NCI-H2107 treated with DMSO at 0.1 percent for 48 hours (cell line): Measurements from ENCODE around the gene FIBCD1.
A peak's percentile ranks its signal among the peaks of the same experiment; 100 is the strongest.
"Not testable (repeated sequence)": the region's sequence is repeated elsewhere in the genome, so short reads cannot be mapped to it uniquely, and the experiment has no call there.

Source experiments
- DNase-seq: peaks from one replicate; lab custom pipeline; 2025; ENCODE audit not compliant: unreplicated experiment; lab: John Stamatoyannopoulos, UW

FIBCD1 gene

GRCh38 chr9:130954925-130955324 lies 15.9 kb upstream of the FIBCD1 start:
- not testable (repeated sequence) for DNase-seq

GRCh38 chr9:130954317-130954716 lies 15.3 kb upstream of the FIBCD1 start:
- no peak for DNase-seq

- DNase-seq, result no peak
These were observed 13.2 kb upstream of the FIBCD1 start for GRCh38 chr9:130952065-130952762.

GRCh38 chr9:130950039-130950311 lies 10.9 kb upstream of the FIBCD1 start:
- no peak for DNase-seq

- DNase-seq, result no peak
These were observed 10.4 kb upstream of the FIBCD1 start for GRCh38 chr9:130949188-130950038.

- no peak for DNase-seq
These were observed 9.2 kb upstream of the FIBCD1 start for GRCh38 chr9:130948266-130948665.

- DNase-seq, result no peak
These were observed 8.6 kb upstream of the FIBCD1 start for GRCh38 chr9:130947618-130948140.

GRCh38 chr9:130946766-130947617 lies 7.9 kb upstream of the FIBCD1 start:
- DNase-seq, result no peak

- DNase-seq, result no peak
These were observed 6.1 kb upstream of the FIBCD1 start for GRCh38 chr9:130945173-130945572.

GRCh38 chr9:130944510-130945058 lies 5.5 kb upstream of the FIBCD1 start:
- DNase-seq, result no peak

GRCh38 chr9:130943777-130944176 lies 4.7 kb upstream of the FIBCD1 start:
- no peak for DNase-seq

- DNase-seq, result no peak
These were observed 4.2 kb upstream of the FIBCD1 start for GRCh38 chr9:130943221-130943620.

GRCh38 chr9:130942679-130943078 lies 3.6 kb upstream of the FIBCD1 start:
- DNase-seq, result no peak

- no peak for DNase-seq
These were observed 3.0 kb upstream of the FIBCD1 start for GRCh38 chr9:130942084-130942483.

GRCh38 chr9:130940693-130941576 lies 1.9 kb upstream of the FIBCD1 start:
- peak; percentile 46 for DNase-seq

GRCh38 chr9:130940027-130940549 lies 1.0 kb upstream of the FIBCD1 start:
- no peak for DNase-seq

- DNase-seq, result no peak
These were observed 469 bp upstream of the FIBCD1 start for GRCh38 chr9:130939405-130940026.

- DNase-seq, result no peak
These were observed 829 bp downstream of the FIBCD1 start for GRCh38 chr9:130938184-130938651.
